ENCODE data around the gene SOX8. TPM values are rescaled to one million over a fixed set of nuclear protein-coding genes. Genes with fewer than 3 reads are reported as not detected.

SOX8 gene
- total RNA-seq, 4 donors from 2014 or later: 0.15 to 0.78 (median 0.27) TPM; not detected in 1

DNA sequence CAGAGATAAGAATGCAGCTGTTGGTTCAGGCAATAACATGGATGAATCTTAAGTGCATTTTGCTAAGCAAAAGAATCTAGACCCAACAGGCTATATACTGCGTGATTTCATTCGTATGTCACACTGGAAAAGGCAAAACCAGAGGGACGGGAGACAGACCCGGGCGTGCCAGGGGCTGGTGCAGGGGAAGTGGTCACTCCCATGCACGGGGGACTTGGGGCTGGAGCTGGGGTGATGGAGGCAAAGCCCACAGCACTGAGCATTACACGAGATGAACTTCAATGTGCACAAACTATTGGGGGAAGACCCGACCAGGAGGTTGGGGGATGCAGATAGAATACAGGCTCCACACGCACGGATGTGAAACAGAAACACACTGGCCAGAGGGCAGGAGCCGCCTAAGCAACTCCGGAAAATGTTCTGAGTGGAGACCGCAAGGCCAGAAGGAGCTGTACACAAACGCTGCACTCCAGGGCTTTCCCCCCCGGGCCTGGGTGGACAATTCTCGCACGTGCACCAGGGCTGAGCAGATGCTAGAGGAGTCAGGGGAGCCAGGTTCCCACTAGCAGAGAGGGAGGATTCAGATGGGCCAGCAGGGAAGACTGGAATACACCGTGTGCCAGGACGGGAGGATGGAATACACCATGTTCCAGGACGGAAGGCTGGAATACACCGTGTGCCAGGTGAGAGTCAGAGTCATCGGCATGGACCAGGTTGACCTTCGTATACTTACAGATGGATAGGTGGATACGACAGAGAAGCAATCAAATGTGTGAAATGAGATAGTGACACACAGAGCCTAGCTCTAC is 22.1 kb upstream of the SOX8 start:
- Histone ChIP-seq H3K4me1 (peaks cover 14% of the 10 kb centered on the region in 2 donors), H3K27me3 (no peaks in the 10 kb centered on the region), H3K27ac (no peak overlapping the region), H3K9me3 (no peaks in the 10 kb centered on the region), H3K36me3 (no peaks in the 10 kb centered on the region), H3K4me3 (replicated peaks in 1 of 3) (no peak overlapping the region)
- no peak for DNase-seq
- 91 to 92% methylated on average over 24 of the region's 24 CpGs for WGBS, 2 donors
- intact Hi-C loops (cut with DNase I): no loop called here
- TF ChIP-seq POLR2A (IDR thresholded peaks at IDR 0.05): no peak
- TF ChIP-seq, protein P1, sequence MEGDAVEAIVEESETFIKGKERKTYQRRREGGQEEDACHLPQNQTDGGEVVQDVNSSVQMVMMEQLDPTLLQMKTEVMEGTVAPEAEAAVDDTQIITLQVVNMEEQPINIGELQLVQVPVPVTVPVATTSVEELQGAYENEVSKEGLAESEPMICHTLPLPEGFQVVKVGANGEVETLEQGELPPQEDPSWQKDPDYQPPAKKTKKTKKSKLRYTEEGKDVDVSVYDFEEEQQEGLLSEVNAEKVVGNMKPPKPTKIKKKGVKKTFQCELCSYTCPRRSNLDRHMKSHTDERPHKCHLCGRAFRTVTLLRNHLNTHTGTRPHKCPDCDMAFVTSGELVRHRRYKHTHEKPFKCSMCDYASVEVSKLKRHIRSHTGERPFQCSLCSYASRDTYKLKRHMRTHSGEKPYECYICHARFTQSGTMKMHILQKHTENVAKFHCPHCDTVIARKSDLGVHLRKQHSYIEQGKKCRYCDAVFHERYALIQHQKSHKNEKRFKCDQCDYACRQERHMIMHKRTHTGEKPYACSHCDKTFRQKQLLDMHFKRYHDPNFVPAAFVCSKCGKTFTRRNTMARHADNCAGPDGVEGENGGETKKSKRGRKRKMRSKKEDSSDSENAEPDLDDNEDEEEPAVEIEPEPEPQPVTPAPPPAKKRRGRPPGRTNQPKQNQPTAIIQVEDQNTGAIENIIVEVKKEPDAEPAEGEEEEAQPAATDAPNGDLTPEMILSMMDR (IDR thresholded peaks at IDR 0.05): no peak

DNA sequence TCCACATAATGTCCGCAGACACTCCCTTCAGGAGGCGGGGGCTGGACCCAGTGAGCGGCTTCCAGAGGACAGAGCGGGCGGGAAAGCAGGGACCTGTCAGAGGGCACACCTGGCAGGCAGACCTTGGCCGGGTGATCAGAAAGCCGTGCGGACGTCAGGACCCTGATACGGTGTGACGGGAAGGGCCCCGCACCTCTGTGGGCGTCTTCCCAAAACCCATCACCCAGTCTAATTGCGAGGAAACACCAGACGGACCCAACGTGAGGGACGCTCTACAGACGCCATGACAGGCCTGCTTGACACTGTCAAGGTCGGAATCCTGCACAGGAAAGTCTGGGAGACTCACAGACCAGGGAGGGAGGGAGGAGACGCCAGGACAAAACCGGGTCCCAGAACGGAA is 19.2 kb upstream of the SOX8 start:
- DNase-seq: no peak
- H3K4me1 ChIP-seq: peaks cover 14 to 20% of the 10 kb centered on the region in 2 donors
- TF ChIP-seq POLR2A (IDR thresholded peaks at IDR 0.05): no peak
- TF ChIP-seq, protein P1 (IDR thresholded peaks at IDR 0.05): no peak
- H3K36me3 ChIP-seq: no peaks in the 10 kb centered on the region
- intact Hi-C loops (cut with DNase I): no loop called here
- H3K4me3 ChIP-seq (replicated peaks in 1 of 3): no peak overlapping the region
- no peaks in the 10 kb centered on the region for H3K27me3 ChIP-seq
- WGBS, 2 donors: 92 to 96% methylated on average over 22 of the region's 22 CpGs
- no peaks in the 10 kb centered on the region for H3K9me3 ChIP-seq
- H3K27ac ChIP-seq: no peak overlapping the region

GRCh38 chr16:962901-963814 is 18.4 kb upstream of the SOX8 start:
- H3K9me3 ChIP-seq: no peaks in the 10 kb centered on the region
- H3K36me3 ChIP-seq: no peaks in the 10 kb centered on the region
- WGBS, 2 donors: 85 to 86% methylated on average over 16 of the region's 23 CpGs
- intact Hi-C loops (cut with DNase I): no loop called here
- H3K27ac ChIP-seq: peak overlapping the region in 2 of 3 donors; percentile 74 to 84
- H3K4me1 ChIP-seq: peaks cover 14 to 20% of the 10 kb centered on the region in 2 donors
- DNase-seq: no peak
- no peaks in the 10 kb centered on the region for H3K27me3 ChIP-seq
- H3K4me3 ChIP-seq (replicated peaks in 1 of 3): no peak overlapping the region
- TF ChIP-seq, protein P1 (IDR thresholded peaks at IDR 0.05): no peak
- TF ChIP-seq POLR2A (IDR thresholded peaks at IDR 0.05): no peak

- Histone ChIP-seq H3K4me1 (peaks cover 14 to 20% of the 10 kb centered on the region in 2 donors), H3K36me3 (no peaks in the 10 kb centered on the region), H3K4me3 (replicated peaks in 1 of 3) (peak overlapping the region in 1 of 3 donors; percentile 22), H3K27me3 (no peaks in the 10 kb centered on the region), H3K27ac (peak overlapping the region; percentile 18 to 84 (median 74)), H3K9me3 (no peaks in the 10 kb centered on the region)
- WGBS, 2 donors: 36 to 44% methylated on average over 17 of the region's 17 CpGs
- peak in 1 of 2 donors; percentile 29 for DNase-seq
- TF ChIP-seq, protein P1 (IDR thresholded peaks at IDR 0.05): no peak
- no peak for TF ChIP-seq POLR2A (IDR thresholded peaks at IDR 0.05)
- intact Hi-C loops (cut with DNase I): no loop called here
Measured at GRCh38 chr16:963913-964312, 17.7 kb upstream of the SOX8 start.
